Measurements from ENCODE around the gene SFI1.

The SFI1 gene

GRCh38 chr22:31604746-31605705 is 108.7 kb downstream of the SFI1 start:
- no peak for DNase-seq (ENCODE audit: insufficient read length, low spot score)
- FAIRE-seq: no peak
- TF ChIP-seq POLR2A (IDR thresholded peaks at IDR 0.05; ENCODE audit: low read depth, low read length): no peak

GRCh38 chr22:31605851-31606585 is 109.7 kb downstream of the SFI1 start:
- FAIRE-seq (no peak), DNase-seq (ENCODE audit: insufficient read length, low spot score) (no peak)
- no peak for TF ChIP-seq POLR2A (IDR thresholded peaks at IDR 0.05; ENCODE audit: low read depth, low read length)

- FAIRE-seq: no peak
- TF ChIP-seq POLR2A (IDR thresholded peaks at IDR 0.05; ENCODE audit: low read depth, low read length): no peak
- DNase-seq (ENCODE audit: insufficient read length, low spot score): no peak
These were observed 111.4 kb downstream of the SFI1 start for GRCh38 chr22:31607696-31608095.

- DNase-seq (ENCODE audit: insufficient read length, low spot score) (no peak), FAIRE-seq (no peak)
- no peak for TF ChIP-seq POLR2A (IDR thresholded peaks at IDR 0.05; ENCODE audit: low read depth, low read length)
These were observed 113.4 kb downstream of the SFI1 start for GRCh38 chr22:31609716-31610115.

- DNase-seq (ENCODE audit: insufficient read length, low spot score) (no peak), FAIRE-seq (no peak)
- no peak for TF ChIP-seq POLR2A (IDR thresholded peaks at IDR 0.05; ENCODE audit: low read depth, low read length)
These were observed 114.3 kb downstream of the SFI1 start for GRCh38 chr22:31610611-31611010.

- no peak for TF ChIP-seq POLR2A (IDR thresholded peaks at IDR 0.05; ENCODE audit: low read depth, low read length)
- FAIRE-seq (no peak), DNase-seq (ENCODE audit: insufficient read length, low spot score) (no peak)
These were observed 114.9 kb downstream of the SFI1 start for GRCh38 chr22:31611061-31611760.

GRCh38 chr22:31612891-31613285 is 116.6 kb downstream of the SFI1 start:
- FAIRE-seq: no peak
- TF ChIP-seq POLR2A (IDR thresholded peaks at IDR 0.05; ENCODE audit: low read depth, low read length): no peak
- no peak for DNase-seq (ENCODE audit: insufficient read length, low spot score)

GRCh38 chr22:31613286-31613903 is 117.1 kb downstream of the SFI1 start:
- FAIRE-seq (no peak), DNase-seq (ENCODE audit: insufficient read length, low spot score) (no peak)
- no peak for TF ChIP-seq POLR2A (IDR thresholded peaks at IDR 0.05; ENCODE audit: low read depth, low read length)

GRCh38 chr22:31613904-31614296 is 117.6 kb downstream of the SFI1 start:
- FAIRE-seq (no peak), DNase-seq (ENCODE audit: insufficient read length, low spot score) (no peak)

GRCh38 chr22:31614781-31615490 is 118.6 kb downstream of the SFI1 start:
- FAIRE-seq (no peak), DNase-seq (ENCODE audit: insufficient read length, low spot score) (no peak)

More at GRCh38 chr22:31613904-31614296, 117.6 kb downstream of the SFI1 start:
- no peak for TF ChIP-seq POLR2A (IDR thresholded peaks at IDR 0.05; ENCODE audit: low read depth, low read length)

GRCh38 chr22:31615491-31615860 is 119.1 kb downstream of the SFI1 start:
- DNase-seq (ENCODE audit: insufficient read length, low spot score) (no peak), FAIRE-seq (no peak)
- TF ChIP-seq POLR2A (IDR thresholded peaks at IDR 0.05; ENCODE audit: low read depth, low read length): no peak

More at GRCh38 chr22:31614781-31615490, 118.6 kb downstream of the SFI1 start:
- TF ChIP-seq POLR2A (IDR thresholded peaks at IDR 0.05; ENCODE audit: low read depth, low read length): no peak

- no peak for TF ChIP-seq POLR2A (IDR thresholded peaks at IDR 0.05; ENCODE audit: low read depth, low read length)
- DNase-seq (ENCODE audit: insufficient read length, low spot score) (no peak), FAIRE-seq (no peak)
These were observed 119.6 kb downstream of the SFI1 start for GRCh38 chr22:31615940-31616314.

Data from H54 (cell line).